ENCODE data around the gene RBM8A.

The RBM8A gene
- 73.7 to 145 reads per million in 2 experiments for total RNA-seq

GRCh38 chr1:145927063-145927886 is at the start of gene RBM8A:
TSS of gene RBM8A (minus strand) at chr1:145927484. CDS start at chr1:145927426, 58 bp downstream.
- peak; percentile 93 for DNase-seq (ENCODE audit: low read depth)

GRCh38 chr1:145977016-145977415 is 49.7 kb upstream of the RBM8A start:
- DNase-seq (ENCODE audit: low read depth), result no peak

- no peak for DNase-seq (ENCODE audit: low read depth)
Measured at GRCh38 chr1:145975216-145975615, 47.9 kb upstream of the RBM8A start.

- DNase-seq (ENCODE audit: low read depth), result no peak
Measured at GRCh38 chr1:145974721-145975120, 47.4 kb upstream of the RBM8A start.

- no peak for DNase-seq (ENCODE audit: low read depth)
Measured at GRCh38 chr1:145972580-145972979, 45.3 kb upstream of the RBM8A start.

- DNase-seq (ENCODE audit: low read depth), result no peak
Measured at GRCh38 chr1:145967288-145967687, 40.0 kb upstream of the RBM8A start.

GRCh38 chr1:145965119-145965744 is 37.9 kb upstream of the RBM8A start:
- no peak for DNase-seq (ENCODE audit: low read depth)

GRCh38 chr1:145964328-145965118 is 37.2 kb upstream of the RBM8A start, which contains the start of the genes ANKRD34A and POLR3GL:
TSS of gene ANKRD34A (minus strand) at chr1:145964575. CDS start at chr1:145961759, 2,816 bp downstream.
TSS of gene POLR3GL (plus strand) at chr1:145964690. CDS start at chr1:145974866, 10,176 bp downstream.
- DNase-seq (ENCODE audit: low read depth), result peak; percentile 86

- DNase-seq (ENCODE audit: low read depth), result no peak
Measured at GRCh38 chr1:145963265-145964019, 36.2 kb upstream of the RBM8A start.

- DNase-seq (ENCODE audit: low read depth), result peak; percentile 20
Measured at GRCh38 chr1:145962157-145963102, 35.1 kb upstream of the RBM8A start.

- peak; percentile 21 for DNase-seq (ENCODE audit: low read depth)
Measured at GRCh38 chr1:145961425-145962156, 34.3 kb upstream of the RBM8A start.

GRCh38 chr1:145961109-145961424 is 33.8 kb upstream of the RBM8A start:
- DNase-seq (ENCODE audit: low read depth), result no peak

- DNase-seq (ENCODE audit: low read depth), result peak; percentile 43
Measured at GRCh38 chr1:145960468-145961108, 33.3 kb upstream of the RBM8A start.

GRCh38 chr1:145959957-145960467 is 32.7 kb upstream of the RBM8A start:
- no peak for DNase-seq (ENCODE audit: low read depth)

- no peak for DNase-seq (ENCODE audit: low read depth)
Measured at GRCh38 chr1:145959333-145959732, 32.0 kb upstream of the RBM8A start.

GRCh38 chr1:145958734-145959133 is 31.4 kb upstream of the RBM8A start:
- DNase-seq (ENCODE audit: low read depth), result no peak

- DNase-seq (ENCODE audit: low read depth), result peak; percentile 93
Measured at GRCh38 chr1:145957443-145958319, 30.4 kb upstream of the RBM8A start, which contains the start of gene LIX1L. TSS of gene LIX1L (minus strand) at chr1:145958017. CDS start at chr1:145957927, 90 bp downstream.
